ENCODE measurements around the gene HOXA5.

HOXA5 gene

DNA sequence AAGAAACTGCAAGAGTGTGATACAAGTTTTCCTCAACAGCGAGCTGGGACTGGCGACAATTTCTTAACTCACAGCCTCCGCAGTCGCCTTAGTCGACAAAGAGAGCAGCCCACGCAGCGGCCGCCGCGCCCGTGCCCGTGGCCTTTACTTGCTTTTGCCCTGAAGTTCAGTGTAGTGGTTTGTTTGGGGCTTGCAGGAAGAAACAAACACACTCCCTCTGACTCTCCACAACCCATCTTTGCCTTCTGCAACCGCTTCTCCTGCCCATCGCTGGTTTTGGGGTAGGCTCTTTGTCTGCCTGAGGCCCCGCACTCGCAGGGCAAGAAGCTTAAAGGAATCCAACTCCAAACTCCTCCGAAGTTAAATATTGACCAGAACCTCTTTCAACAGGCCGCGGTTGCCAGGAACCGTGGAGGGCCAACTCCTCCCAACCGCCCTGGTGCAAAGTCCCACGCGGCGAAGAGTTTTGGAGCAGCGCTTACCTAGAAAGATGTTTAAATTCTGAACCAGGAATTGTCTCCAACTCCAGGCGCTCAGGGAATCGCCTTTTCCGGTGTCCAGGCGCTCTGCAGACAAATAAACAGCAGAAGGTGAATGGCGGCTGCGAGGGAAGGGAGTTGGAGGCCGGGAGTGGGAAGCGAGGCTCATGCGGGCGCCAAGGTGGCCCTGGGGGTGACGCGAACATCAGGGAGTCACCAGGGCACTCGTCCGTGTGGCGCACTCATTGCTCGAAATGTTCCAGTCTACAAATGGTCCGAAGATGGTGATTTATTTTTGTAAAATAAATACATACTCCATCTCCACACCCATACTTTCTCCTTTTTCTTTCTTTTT lies 21.2 kb downstream of the HOXA5 start:
- FAIRE-seq, result no peak

DNA sequence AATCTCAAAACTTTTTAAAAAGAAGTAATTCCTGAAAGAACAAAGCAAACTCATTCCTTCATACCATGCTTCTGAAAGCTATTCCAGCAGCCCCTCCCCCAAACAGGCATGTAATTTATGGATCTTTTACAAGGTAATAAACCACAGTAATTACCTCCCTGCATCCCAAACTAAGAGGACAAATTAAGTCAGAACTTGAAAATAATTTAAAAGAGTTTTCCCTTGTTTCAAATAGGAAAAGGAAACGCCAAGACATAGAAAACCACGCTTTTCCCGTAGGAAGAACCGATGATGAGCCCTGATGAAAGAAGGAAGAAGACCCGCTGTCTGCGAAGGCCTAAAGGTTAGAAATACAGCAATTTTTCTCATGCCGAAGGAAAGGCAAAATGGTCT lies 21.8 kb downstream of the HOXA5 start:
- DNase-seq (ENCODE audit: low spot score) (no peak), FAIRE-seq (no peak)

More for the DNA sequence above, 21.2 kb downstream of the HOXA5 start:
- no peak for DNase-seq (ENCODE audit: low spot score)

DNA sequence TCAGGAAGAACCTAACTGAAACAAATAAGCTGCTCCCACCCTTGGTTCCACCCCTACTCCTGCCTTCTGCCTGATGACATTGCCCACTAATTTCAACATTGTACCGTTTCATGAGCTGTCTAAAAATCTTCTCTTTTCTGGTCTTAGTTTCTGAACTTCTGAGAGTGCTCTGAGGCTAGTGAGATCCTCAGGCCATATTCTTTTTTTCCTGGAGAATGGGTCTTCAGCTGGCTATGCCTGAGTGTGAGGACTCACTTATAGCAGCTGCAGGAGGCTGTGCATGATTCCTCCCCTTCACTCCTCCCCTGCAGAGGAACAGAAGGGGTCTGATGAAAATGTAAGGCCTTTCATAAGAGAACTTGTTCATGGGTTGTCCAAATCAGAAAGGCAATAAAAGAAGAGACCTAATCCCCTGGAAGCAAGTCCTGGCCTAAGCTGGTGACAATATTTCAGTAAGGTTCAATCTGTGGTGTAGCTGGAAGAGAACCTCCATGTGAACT lies 24.0 kb downstream of the HOXA5 start:
- no peak for FAIRE-seq
- DNase-seq (ENCODE audit: low spot score), result no peak

DNA sequence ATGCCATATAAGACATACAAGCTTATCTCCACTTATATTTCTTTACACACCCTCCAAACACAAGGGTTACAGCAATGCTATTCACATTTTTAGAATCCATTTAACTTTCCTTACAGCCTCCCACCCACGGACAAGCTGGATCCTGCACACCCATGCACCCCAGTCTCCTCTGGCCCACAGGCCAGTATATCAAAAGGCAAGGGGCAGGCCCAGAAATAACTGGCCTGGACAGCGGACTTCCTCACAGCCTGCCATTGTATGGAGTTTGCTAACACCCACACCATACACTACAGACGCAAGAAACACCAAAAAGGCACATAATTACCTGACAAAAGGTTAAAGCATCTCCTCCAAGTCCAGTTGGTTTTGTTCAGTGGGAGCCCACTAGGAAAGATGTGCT lies 24.9 kb downstream of the HOXA5 start:
- FAIRE-seq (no peak), DNase-seq (ENCODE audit: low spot score) (no peak)

DNA sequence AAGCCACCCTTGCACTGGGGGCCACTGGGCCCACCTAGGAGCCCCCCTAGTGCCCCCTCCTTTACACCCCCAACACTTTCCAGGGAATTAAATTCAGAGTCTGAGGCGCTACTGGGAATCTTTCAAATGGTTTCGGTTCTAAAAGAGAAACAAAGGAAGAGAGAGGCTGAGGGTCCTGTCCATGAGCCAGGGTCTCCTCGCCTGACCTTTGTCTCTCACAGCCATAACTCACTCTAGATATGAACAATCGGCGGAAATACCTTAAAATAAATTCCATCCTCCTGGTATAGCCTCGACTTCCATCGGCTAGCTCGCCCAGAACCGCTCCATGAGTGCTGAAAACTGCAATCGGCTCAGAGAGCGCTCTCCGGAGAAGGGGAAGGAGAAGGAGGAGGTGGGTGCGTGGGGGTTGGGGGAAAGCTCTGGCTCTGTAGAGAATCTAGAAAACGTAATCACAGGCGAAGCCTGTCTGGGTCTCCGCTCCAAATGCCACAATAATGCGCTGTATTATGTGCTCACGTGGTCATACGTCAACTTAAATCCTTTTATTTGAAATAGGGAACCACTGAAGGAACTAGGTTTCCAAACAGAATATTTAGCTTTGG lies 25.5 kb downstream of the HOXA5 start:
- DNase-seq (ENCODE audit: low spot score), result no peak
- no peak for FAIRE-seq

DNA sequence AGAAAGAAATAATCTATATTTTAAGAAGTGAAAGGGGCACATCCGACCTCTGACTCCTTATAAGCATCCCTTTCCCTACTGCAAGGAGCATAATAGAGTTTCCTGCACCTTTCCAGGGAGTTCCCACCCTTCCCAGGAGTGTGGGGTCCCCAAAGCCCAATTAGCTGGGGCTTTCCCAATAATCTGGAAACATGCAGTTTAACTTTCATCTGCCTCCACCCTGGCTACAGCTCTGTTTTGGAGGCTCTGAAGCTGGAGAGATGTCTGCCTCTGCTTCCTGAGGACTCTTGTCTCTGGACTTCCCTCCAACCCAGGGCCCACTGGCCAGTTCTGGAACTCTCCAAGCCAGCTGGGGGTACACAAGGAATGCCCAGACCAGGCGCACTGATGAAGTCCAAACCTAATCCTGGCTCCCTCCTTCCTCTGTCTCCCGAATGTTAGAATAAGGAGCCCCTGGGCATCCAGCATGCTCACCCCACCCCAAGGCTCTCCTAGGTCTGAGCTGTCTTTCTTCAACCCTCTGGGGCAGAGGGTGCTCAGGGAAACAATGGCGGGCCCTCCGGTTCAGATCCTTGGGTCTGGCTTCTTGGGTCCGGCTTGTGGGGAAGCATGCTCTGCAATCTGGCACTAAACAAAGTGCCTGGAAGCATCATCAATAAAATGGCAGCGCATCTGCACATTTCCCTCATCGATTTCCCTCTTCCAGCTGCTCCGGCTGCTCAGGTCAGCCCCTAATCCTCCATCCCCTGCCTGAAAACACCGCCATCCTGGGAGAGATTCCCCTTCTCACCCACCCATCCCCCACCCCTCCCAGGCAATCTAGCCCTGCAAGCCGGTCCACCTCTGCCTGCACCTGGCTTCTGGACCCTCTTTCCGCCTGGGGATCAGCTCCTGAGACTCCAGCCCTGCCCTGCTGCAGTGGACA lies 26.3 kb downstream of the HOXA5 start:
- no peak for FAIRE-seq
- DNase-seq (ENCODE audit: low spot score), result no peak

DNA sequence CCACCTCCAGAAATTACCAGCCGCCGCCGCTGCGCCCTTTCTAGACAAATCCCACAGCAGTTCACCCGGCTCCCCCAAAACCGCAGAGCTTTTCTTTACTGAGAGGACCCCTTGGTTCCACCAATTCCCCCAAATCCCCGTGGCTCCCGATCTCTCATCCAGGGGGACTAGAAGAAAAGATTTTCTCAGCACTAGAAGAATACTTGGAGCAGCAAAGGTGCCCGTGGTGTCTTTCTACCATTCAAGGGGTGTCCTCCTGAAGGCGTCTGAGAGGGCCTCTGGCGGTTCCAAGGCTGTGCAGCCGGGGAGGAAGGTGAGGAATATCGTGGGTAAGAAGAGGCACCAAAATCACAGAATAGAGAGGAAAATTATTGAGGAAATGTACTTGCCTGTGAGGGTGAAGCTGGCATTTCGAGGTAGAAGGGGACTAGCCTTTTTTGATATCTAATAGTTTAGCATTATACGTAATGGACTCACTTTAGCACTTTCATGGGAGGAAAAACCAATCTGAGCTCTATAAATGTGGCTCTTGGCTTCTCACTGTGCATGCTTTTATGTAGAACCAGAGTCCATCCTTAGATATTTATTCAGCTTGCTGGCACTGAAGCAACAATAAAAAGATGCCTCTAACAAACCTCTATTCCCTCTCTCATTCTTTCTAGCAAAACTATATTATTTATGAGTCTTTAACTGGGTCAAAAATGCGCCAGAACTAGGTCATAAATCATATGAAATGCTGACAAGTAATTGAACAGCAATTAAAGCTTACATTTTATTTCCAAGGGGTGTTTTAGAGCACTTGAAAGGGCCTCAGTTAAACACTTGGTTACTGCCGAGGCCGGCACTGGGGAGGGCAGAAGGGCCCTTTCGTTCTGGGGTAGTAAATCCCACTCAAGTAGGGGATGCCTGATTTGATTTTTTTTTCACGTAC lies 27.2 kb downstream of the HOXA5 start:
- no peak for DNase-seq (ENCODE audit: low spot score)
- no peak for FAIRE-seq

DNA sequence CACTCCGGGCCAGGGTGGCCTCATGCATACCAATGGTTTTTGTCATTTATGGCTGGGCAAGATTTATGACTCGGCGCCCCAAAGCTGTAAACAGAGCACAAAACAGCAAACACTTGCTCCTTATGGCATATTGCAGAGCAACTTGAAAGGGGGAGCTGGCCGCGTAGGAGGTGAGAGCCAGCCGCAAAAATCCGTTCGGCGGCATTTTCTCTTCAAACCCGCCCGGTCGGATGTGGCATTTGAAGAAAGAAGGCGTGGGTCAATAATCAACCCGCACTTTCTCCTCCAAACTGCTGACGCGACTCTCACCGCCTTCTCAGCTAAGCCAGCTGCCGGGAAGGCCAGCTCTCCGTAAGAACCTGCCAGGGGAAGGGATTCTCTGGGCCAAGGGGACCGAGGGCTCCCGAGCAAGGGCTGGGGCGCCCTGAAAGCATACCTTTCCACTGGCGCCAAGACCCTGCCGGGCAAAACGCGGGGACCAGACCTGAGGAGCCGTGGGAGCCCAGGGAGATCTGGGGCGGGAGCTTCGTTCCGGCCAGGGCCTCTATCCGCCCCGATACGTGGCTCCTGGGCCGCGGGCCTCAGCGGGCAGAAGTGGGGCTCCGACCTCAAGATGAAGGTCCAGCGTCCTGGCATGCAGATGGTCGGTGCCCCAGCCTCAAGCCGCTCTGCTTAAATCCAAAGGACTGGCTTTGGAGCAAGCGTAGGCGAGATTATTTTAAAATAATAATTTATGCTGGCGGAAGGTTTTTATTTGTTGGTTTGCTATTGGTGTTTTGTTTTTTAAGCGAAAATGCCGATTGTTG lies 28.1 kb downstream of the HOXA5 start:
- FAIRE-seq, result peak; percentile 42
- DNase-seq (ENCODE audit: low spot score), result peak; percentile 81

DNA sequence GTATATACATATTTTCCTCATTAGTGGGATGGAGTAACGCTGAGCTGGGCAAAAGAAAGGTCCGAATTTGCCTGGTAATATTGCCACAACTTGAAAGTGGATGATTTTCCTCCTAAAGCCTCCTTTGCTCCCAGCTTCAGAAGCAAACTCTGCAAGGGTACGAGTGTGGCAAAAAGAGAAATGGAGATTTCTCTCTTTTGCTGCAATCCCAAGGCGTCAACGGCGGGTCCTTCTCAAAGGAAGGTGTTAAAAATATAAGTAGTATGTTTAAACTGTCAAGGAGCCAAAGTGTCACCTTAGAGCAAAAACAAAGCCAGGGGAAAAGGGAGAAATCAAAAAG lies 28.6 kb downstream of the HOXA5 start:
- DNase-seq (ENCODE audit: low spot score) (no peak), FAIRE-seq (no peak)

DNA sequence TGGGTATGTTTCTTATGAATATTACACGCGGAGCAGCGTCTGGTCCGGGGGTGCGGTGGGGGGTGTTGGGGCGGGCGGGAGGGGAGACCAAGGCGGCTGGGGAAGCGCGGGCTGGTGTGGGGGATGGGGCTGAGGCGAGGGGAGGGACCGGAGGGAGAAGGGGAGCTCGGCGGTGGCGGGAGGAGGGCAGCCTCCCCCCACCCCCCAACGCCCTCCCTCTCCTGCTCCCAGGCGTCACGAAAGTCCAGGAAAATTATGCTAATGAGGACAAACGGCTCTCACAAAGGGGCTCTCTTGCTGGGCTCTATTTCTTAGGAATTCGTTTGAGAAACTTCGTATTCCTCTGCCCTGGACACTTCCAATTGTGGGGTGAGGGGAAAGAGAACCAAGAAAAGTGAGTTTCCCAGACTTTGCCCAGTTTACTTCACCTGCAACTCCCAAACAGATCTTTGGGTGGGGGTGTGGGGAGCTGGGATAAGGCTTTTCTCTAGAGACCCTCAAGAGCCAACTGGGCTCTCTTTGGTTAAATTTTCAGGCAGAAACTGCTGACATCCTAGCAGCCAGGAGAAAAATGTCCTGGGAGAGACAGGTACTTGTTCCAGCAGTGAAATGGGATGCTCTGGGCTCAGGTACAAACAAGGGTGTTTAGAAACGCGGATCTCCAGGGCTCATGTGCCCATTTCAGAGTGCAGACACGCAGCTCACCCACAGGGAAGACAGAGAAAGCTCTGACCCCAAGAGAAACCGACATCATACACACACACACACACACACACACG lies 29.3 kb downstream of the HOXA5 start:
- FAIRE-seq, result peak; percentile 32
- DNase-seq (ENCODE audit: low spot score), result peak; percentile 70

DNA sequence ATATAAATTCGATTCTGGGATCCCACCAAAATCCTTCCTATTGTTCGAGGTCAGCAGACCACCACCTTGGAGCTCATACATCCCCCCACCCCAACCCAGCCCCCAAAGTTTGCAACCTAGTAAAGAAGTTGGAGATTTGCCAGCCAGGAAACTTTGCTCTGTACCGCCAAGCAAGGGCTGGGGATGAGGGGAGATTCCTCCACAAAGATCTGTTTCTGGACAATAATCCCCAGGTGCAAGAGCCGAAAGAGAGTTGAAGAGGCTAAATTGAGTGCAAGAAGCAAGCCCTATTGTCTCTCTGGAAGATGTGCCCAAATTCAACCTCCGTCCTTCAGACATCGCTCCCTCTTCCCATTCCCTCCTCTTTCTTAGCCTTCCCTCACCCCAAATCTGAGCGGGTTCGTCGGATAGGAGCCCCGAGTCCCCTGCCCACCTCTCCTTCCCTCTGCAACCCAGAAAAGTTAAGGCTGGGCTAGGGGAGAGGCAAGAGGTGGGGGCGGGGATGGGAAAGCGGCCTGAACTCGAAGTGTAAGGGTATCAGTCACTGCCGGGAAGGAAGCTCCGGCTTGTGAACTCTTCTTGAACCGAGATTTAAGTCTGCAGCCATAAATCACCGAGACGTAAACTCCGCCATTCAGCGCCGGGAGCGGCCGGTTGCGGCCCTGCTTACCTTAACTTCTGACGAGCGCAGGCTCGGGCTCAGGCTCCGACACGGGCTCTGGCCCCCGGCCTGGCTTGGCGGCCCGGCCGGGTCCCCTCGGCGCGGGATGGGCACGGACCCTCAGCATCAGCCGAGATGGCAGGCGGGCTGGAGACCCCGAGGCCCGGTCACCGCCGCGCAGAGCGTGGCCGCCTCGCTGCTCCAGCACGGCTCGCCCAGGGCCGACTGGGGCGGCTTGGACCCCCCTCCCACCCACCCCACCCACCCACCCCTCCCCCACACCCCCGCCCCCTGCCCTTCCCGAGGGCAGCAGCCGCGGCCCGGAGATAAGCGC lies 30.2 kb downstream of the HOXA5 start:
- peak; percentile 78 for FAIRE-seq
- peak; percentile 73 for DNase-seq (ENCODE audit: low spot score)

DNA sequence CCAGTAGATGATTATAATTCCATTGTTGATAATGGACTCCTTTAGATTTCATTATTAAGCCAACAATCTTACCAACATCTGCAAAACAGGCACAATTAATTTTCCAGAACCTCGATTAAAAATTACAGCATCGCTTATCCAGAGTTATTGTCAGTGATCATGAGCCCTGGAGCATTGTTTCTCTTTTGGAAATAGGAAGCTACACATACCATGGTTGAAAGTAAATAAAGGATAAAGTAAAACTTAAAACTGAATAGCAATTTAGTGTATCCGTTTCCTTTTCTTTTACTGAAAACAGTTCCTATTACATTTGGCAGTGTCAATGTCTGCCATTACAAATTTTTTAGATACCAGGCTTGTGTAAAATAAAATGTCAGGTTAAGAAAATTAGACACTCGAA lies 31.1 kb downstream of the HOXA5 start:
- DNase-seq (ENCODE audit: low spot score), result no peak
- FAIRE-seq, result no peak

DNA sequence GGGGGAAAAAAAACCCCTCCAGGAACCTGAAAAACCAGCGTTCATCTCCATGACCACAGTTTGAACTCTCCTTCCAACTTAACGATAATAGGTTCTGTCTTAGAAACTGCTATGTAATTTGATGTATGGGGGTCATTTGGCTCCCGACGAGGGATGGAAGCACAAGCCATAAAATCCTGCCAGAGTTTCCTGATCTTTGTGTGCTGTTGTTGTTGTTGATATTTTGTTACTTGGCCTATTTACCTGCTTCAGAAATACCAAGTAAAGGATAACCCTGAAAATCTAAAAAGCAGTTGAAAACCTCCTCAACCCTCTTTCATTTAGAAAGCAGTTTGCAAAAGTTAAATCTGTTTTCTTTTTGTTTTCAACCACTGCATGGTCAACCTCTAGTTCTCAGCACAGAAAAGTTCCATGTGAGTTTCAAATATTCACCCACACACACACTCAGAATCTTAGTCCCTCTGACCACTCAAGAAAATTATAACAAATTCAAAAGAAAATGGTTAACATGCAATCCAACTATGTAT lies 31.7 kb downstream of the HOXA5 start:
- no peak for FAIRE-seq

DNA sequence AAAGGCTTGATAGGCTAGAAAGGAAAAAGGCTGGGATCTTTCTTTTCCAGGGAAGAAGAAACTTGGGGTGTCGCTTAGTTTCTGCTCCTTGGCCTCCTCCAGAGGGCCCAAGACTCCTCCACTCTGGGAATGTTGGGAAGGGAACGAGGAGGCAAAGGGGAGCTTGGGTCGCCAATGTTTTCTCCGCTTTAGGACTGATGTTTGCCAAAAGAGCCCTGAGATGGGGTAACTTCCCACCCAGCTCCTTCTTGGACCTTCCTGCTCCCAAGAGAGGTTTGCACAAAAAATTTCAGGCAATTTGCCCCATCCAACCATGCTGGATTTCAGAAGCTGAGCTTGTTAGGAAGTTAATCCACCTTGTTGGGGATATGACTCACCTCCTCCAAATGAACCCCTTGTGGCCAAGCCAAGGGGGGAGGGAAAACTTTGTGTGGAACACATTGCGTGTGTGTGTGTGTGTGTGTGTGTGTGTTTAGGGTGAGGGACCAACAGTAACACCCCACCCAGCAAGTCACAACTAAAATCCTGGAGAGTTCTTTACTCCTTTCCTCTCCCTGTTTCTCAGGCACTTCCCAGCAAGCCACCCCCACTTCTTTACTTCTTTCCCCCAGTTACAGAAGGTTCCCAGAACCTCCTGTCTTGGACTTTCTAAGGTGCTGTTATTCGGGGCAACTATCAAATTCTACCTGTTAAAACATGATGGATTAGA lies 32.3 kb downstream of the HOXA5 start:
- peak; percentile 33 for DNase-seq (ENCODE audit: low spot score)
- peak; percentile 13 for FAIRE-seq

More for the DNA sequence above, 31.7 kb downstream of the HOXA5 start:
- DNase-seq (ENCODE audit: low spot score), result no peak

DNA sequence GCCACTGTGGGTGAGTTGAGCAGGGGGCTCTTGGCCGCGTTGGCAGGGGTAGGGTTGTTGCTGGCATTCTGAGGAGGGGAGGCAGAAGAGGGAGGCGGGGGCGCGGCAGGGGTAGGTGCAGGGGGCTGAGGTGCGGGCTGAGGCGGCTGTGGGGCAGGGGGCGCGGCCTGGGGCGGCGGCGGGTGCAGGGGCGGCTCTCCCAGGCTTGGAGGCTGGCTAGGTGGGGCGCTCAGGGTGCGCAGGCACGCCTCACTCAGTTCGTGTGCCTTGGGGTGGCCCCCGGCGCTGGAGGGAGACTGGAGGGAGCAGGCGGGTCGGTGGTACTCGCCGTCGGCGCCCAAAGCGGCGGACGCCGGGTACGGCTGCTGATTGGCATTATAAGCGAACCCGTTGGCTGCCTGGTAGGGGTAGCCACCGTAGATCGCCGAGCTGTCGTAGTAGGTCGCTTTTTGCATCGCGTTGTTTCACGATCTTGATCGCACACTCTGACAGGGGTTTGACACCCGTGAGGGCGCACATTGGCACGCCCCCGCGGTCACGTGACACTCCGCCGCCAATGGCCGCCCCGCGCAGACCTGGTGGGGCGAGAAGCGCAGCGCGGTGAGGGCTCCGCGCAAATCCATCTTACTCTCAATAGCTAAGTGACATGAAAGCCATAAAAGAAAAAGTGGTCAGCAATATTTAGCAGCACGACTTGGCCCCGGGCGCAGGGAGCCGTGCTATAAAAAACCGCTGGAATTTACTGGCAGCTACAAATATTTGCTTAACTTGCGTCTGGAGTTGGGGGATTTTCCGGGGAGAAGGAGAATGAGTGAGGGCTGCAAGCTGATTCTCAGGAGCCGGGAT lies 33.1 kb downstream of the HOXA5 start:
- DNase-seq (ENCODE audit: low spot score) (peak; percentile 93), FAIRE-seq (peak; percentile 93)

Measured in urothelium cell line (cell line).